HG03045 (cell line): ENCODE measurements around the gene ZIC1.

Source experiments
- ATAC-seq: cut with Tn5 transposase; IDR thresholded peaks from one replicate; pipeline ENCODE4 v1.9.1; 2021; ENCODE audit warnings: mild to moderate bottlenecking, moderate library complexity; ENCODE audit not compliant: unreplicated experiment

Gene ZIC1

GRCh38 chr3:147394884-147395225, 14.3 kb upstream of the ZIC1 start:
- no peak for ATAC-seq

GRCh38 chr3:147395899-147396711, 13.1 kb upstream of the ZIC1 start:
- ATAC-seq: no peak

GRCh38 chr3:147396712-147397046, 12.5 kb upstream of the ZIC1 start:
- no peak for ATAC-seq

- no peak for ATAC-seq
Observed at GRCh38 chr3:147397155-147397874, 11.8 kb upstream of the ZIC1 start.

- no peak for ATAC-seq
Observed at GRCh38 chr3:147397875-147398812, 11.0 kb upstream of the ZIC1 start.

GRCh38 chr3:147398813-147399534, 10.2 kb upstream of the ZIC1 start:
- ATAC-seq: no peak

- no peak for ATAC-seq
Observed at GRCh38 chr3:147400111-147400510, 9.1 kb upstream of the ZIC1 start.

GRCh38 chr3:147400999-147401398, 8.2 kb upstream of the ZIC1 start:
- no peak for ATAC-seq

GRCh38 chr3:147401421-147401820, 7.7 kb upstream of the ZIC1 start:
- no peak for ATAC-seq

GRCh38 chr3:147402159-147402558, 7.0 kb upstream of the ZIC1 start:
- ATAC-seq: no peak

- no peak for ATAC-seq
Observed at GRCh38 chr3:147403511-147403910, 5.7 kb upstream of the ZIC1 start.

GRCh38 chr3:147404000-147404799, 5.0 kb upstream of the ZIC1 start:
- ATAC-seq: no peak

- no peak for ATAC-seq
Observed at GRCh38 chr3:147404800-147405230, 4.3 kb upstream of the ZIC1 start.

- ATAC-seq: no peak
Observed at GRCh38 chr3:147405231-147406027, 3.7 kb upstream of the ZIC1 start.

- ATAC-seq: no peak
Observed at GRCh38 chr3:147406028-147406931, 2.9 kb upstream of the ZIC1 start, which contains the start of gene ZIC4. ZIC4 (minus strand) TSS chr3:147406543; CDS start chr3:147402797, 3,746 bp downstream.

- ATAC-seq: no peak
Observed at GRCh38 chr3:147407114-147407497, 2.1 kb upstream of the ZIC1 start.

- no peak for ATAC-seq
Observed at GRCh38 chr3:147407498-147408187, 1.5 kb upstream of the ZIC1 start.
